Right forelimb (tissue), 1 donor: ENCODE results near the gene TMEM161B.
"Not testable (repeated sequence)": the region's sequence is repeated elsewhere in the genome, so short reads cannot be mapped to it uniquely, and the experiment has no call there.

Source experiments
- DNase-seq: peaks from one replicate; pipeline ENCODE4 v3.0.0-alpha.2; 2018

Gene TMEM161B

DNA sequence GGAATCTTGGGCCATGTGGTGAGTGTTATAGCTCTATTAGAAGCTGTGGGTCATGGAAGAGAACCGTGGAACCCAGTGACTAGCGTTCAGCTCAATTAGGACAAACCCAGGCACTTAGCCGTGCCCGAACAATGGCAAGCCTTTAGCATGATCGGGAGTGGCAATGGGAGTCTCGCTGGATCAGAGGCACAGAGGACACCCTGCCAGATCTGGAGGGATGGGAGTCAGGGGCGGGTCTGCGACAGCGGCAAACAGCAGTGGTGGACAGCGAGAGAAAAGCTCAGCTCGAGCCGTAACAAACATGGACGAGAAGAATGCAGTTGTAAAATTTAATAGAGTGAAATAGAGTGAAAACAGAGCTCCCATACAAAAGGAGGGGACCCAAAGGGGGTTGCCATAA lies 91.2 kb downstream of the TMEM161B start:
- not testable (repeated sequence) for DNase-seq

GRCh38 chr5:88172847-88173758 lies 95.5 kb downstream of the TMEM161B start:
- no peak for DNase-seq

- DNase-seq: no peak
Observed at GRCh38 chr5:88159591-88159990, 109.1 kb downstream of the TMEM161B start.

GRCh38 chr5:88158056-88158455 lies 110.6 kb downstream of the TMEM161B start:
- no peak for DNase-seq

- no peak for DNase-seq
Observed at GRCh38 chr5:88154891-88155290, 113.8 kb downstream of the TMEM161B start.

- DNase-seq: no peak
Observed at GRCh38 chr5:88150747-88151146, 117.9 kb downstream of the TMEM161B start.

- peak; percentile 44 for DNase-seq
Observed at GRCh38 chr5:88145611-88146467, 122.8 kb downstream of the TMEM161B start.

- DNase-seq: peak; percentile 45
Observed at GRCh38 chr5:88145221-88145610, 123.4 kb downstream of the TMEM161B start.
